HCT116 (cell line): ENCODE data around the gene TSPAN2. TPM values are rescaled to one million over a fixed set of nuclear protein-coding genes. Genes with fewer than 3 reads are reported as not detected.

Experiments used
- ATAC-seq: fragments of 200-7000 bp; cut with Tn5 transposase; 2 replicates; pipeline ENCODE4 v1.9.1; 2020; ENCODE audit warnings: mild to moderate bottlenecking, moderate library complexity
- BruUV-seq: library from RNA; stranded (reverse); fragments of 400-500 nt; replicated peaks from 2 replicates; lab custom pipeline; 2021; lab: Mats Ljungman, UMichigan
- CTCF ChIA-PET: fragments of 300-600 bp; sonication (Branson Sonifier 250); formaldehyde crosslinking; loops from one replicate; lab custom pipeline; 2021; ENCODE audit warnings: antibody characterized with exemption; lab: Charles Lee
- POLR2A ChIA-PET: fragments of 300-600, 350-600 bp; sonication (Branson Sonifier 250); formaldehyde crosslinking; loops from one replicate; lab custom pipeline; 2021; ENCODE audit warnings: antibody characterized with exemption; lab: Charles Lee
- RAD21 ChIA-PET, 2 experiments: fragments of 300-600 bp; sonication (Branson Sonifier 250); formaldehyde crosslinking; loops; one replicate each; lab custom pipeline; 2023; ENCODE audit warnings: low total read pairs in 2 of 2; ENCODE audit not compliant: uncharacterized antibody in 2 of 2, unreplicated experiment in 2 of 2, low non-redundant PET in 1 of 2; lab: Charles Lee
- DNase-seq: peaks from one replicate; pipeline ENCODE4 v3.0.0-alpha.2; 2010; ENCODE audit warnings: low read depth, low spot score
- H2AFZ ChIP-seq: fragments of 200-600 bp; shearing (Covaris generic), sonication (generic); 2 replicates; pipeline ENCODE4 v1.6.1; 2017; ENCODE audit warnings: low read depth, mixed run types, mixed read lengths, antibody characterized with exemption, low read length; ENCODE audit not compliant: poor library complexity, severe bottlenecking
- H3K27ac ChIP-seq: 2 replicates; pipeline ENCODE4 v1.5.1; 2012; ENCODE audit warnings: low read depth, low read length
- H3K27me3 ChIP-seq: fragments of 200-600 bp; sonication (generic); 2 replicates; pipeline ENCODE4 v1.6.1; 2016; ENCODE audit warnings: mixed run types, low read length, mixed read lengths; ENCODE audit not compliant: insufficient read depth
- H3K36me3 ChIP-seq, 2 experiments: fragments of 200-500 bp in 1 of 2; fragments of 200-600 bp in 1 of 2; sonication (Bioruptor generic) in 1 of 2; sonication (generic) in 1 of 2; 2 replicates each; pipeline versions ENCODE4 v1.5.1 to v1.6.1; 2014 to 2016; ENCODE audit warnings: low read length in 2 of 2, inconsistent platforms in 1 of 2, mixed read lengths in 1 of 2, mixed run types in 1 of 2; ENCODE audit not compliant: insufficient read depth in 2 of 2, control insufficient read depth in 1 of 2
- H3K4me1 ChIP-seq, 2 experiments: fragments of 200-600 bp in 1 of 2; sonication (generic) in 1 of 2; 2 replicates each; pipeline versions ENCODE4 v1.5.1 to v1.6.1; 2012 to 2017; ENCODE audit warnings: low read length in 2 of 2, inconsistent platforms in 1 of 2, mild to moderate bottlenecking in 1 of 2, mixed read lengths in 1 of 2, mixed run types in 1 of 2, moderate library complexity in 1 of 2; ENCODE audit not compliant: insufficient read depth in 2 of 2, control insufficient read depth in 1 of 2
- H3K4me2 ChIP-seq: fragments of 200-600 bp; sonication (generic); 2 replicates; pipeline ENCODE4 v1.6.1; 2017; ENCODE audit warnings: mixed run types, low read length, mixed read lengths
- H3K4me3 ChIP-seq, 2 experiments: fragments of 200-600 bp in 1 of 2; sonication (generic) in 1 of 2; replicated peaks in 1 of 2; 2 replicates each; pipeline ENCODE4 v1.5.1; 2011 to 2016; ENCODE audit warnings: low read length in 2 of 2, control low read depth in 1 of 2, low read depth in 1 of 2, mild to moderate bottlenecking in 1 of 2, mixed read lengths in 1 of 2, mixed run types in 1 of 2
- H3K79me2 ChIP-seq: fragments of 200-600 bp; sonication (generic); 2 replicates; pipeline ENCODE4 v1.6.1; 2017; ENCODE audit warnings: mild to moderate bottlenecking, mixed run types, low read length, moderate library complexity, mixed read lengths; ENCODE audit not compliant: insufficient read depth
- H3K9ac ChIP-seq: fragments of 200-600 bp; sonication (generic); 2 replicates; pipeline ENCODE4 v1.6.1; 2016; ENCODE audit warnings: low read length, mixed read lengths
- H3K9me2 ChIP-seq: fragments of 200-600 bp; sonication (generic), shearing (Covaris generic); 2 replicates; pipeline ENCODE4 v1.6.1; 2017; ENCODE audit warnings: mixed run types, mild to moderate bottlenecking, moderate library complexity; ENCODE audit not compliant: insufficient read depth
- H3K9me3 ChIP-seq, 2 experiments: fragments of 200-500 bp in 1 of 2; fragments of 200-600 bp in 1 of 2; sonication (Bioruptor generic) in 1 of 2; sonication (generic) in 1 of 2; 2 replicates each; pipeline ENCODE4 v1.6.1; 2014 to 2017; ENCODE audit warnings: low read length in 2 of 2, mixed read lengths in 2 of 2, inconsistent platforms in 1 of 2, low read depth in 1 of 2, mild to moderate bottlenecking in 1 of 2, mixed run types in 1 of 2, moderate library complexity in 1 of 2; ENCODE audit not compliant: control insufficient read depth in 1 of 2, insufficient read depth in 1 of 2
- H4K20me1 ChIP-seq: fragments of 200-600 bp; sonication (generic), shearing (Covaris generic); 2 replicates; pipeline ENCODE4 v1.6.1; 2017; ENCODE audit warnings: mixed run types, mild to moderate bottlenecking, moderate library complexity; ENCODE audit not compliant: insufficient read depth
- ATF3 ChIP-seq: IDR thresholded peaks from 2 replicates; pipeline ENCODE4 v1.6.1; 2012
- CBX3 ChIP-seq: IDR thresholded peaks from 2 replicates; pipeline ENCODE4 v1.6.1; 2012; ENCODE audit warnings: low read depth
- CEBPB ChIP-seq: IDR thresholded peaks from 2 replicates; pipeline ENCODE4 v1.6.1; 2012; ENCODE audit warnings: low read depth
- EGR1 ChIP-seq: IDR thresholded peaks from 2 replicates; pipeline ENCODE4 v1.6.1; 2012; ENCODE audit warnings: low read depth
- EZH2 ChIP-seq: fragments of 200-600 bp; sonication (generic); IDR thresholded peaks from 2 replicates; pipeline ENCODE4 v1.6.1; 2017; ENCODE audit warnings: antibody characterized with exemption, mixed run types
- EZH2phosphoT487 ChIP-seq: fragments of 200-600 bp; IDR thresholded peaks from 2 replicates; pipeline ENCODE4 v1.6.1; 2018; ENCODE audit warnings: antibody characterized with exemption, borderline replicate concordance
- FOSL1 ChIP-seq: IDR thresholded peaks from 2 replicates; pipeline ENCODE4 v1.6.1; 2012; ENCODE audit warnings: low read depth
- JUND ChIP-seq: IDR thresholded peaks from 2 replicates; pipeline ENCODE4 v1.6.1; 2012
- MAX ChIP-seq: IDR thresholded peaks from 2 replicates; pipeline ENCODE4 v1.6.1; 2012
- POLR2AphosphoS5 ChIP-seq: IDR thresholded peaks from 2 replicates; pipeline ENCODE4 v1.6.1; 2011; ENCODE audit warnings: mild to moderate bottlenecking, low read depth, low read length, moderate library complexity
- RAD21 ChIP-seq: IDR thresholded peaks from 2 replicates; pipeline ENCODE4 v1.6.1; 2012; ENCODE audit warnings: low read depth, mild to moderate bottlenecking
- SIN3A ChIP-seq: IDR thresholded peaks from 2 replicates; pipeline ENCODE4 v1.6.1; 2012; ENCODE audit warnings: low read depth
- SP1 ChIP-seq: IDR thresholded peaks from 2 replicates; pipeline ENCODE4 v1.6.1; 2012; ENCODE audit warnings: low read depth
- SRF ChIP-seq: IDR thresholded peaks from 2 replicates; pipeline ENCODE4 v1.6.1; 2012; ENCODE audit warnings: low read depth
- YY1 ChIP-seq: IDR thresholded peaks from 2 replicates; pipeline ENCODE4 v1.6.1; 2011; ENCODE audit warnings: low read length, low read depth, moderate library complexity, mild to moderate bottlenecking; ENCODE audit not compliant: insufficient replicate concordance; ENCODE audit errors: extremely low read depth
- ZBTB33 ChIP-seq: IDR thresholded peaks from 2 replicates; pipeline ENCODE4 v1.6.1; 2011; ENCODE audit warnings: mild to moderate bottlenecking, low read length, moderate library complexity; ENCODE audit not compliant: insufficient replicate concordance; ENCODE audit errors: extremely low read depth
- ZFX ChIP-seq: fragments of 450-650 bp; IDR thresholded peaks from 2 replicates; pipeline ENCODE4 v1.6.1; 2017
- ZNF274 ChIP-seq: fragments of 200-500 bp; sonication (Bioruptor generic); IDR thresholded peaks from 2 replicates; pipeline ENCODE4 v1.6.1; 2014; ENCODE audit warnings: mild to moderate bottlenecking, low read depth, low read length, inconsistent platforms
- intact Hi-C: fragments of 100-400 bp; cut with micrococcal nuclease; formaldehyde crosslinking; loops from 2 replicates; pipeline ENCODE4 v1.10.0; 2022
- total RNA-seq: library from RNA; stranded (reverse); gene quantifications from one replicate; pipeline ENCODE4 v1.2.1, GENCODE V29; 2021; ENCODE audit not compliant: unreplicated experiment

The TSPAN2 gene
- total RNA-seq, 1 experiment from 2014 or later: 0.98 TPM

- no peak for TF ChIP-seq EZH2phosphoT487
- no peak for TF ChIP-seq MAX
- TF ChIP-seq ATF3: no peak
- TF ChIP-seq ZFX: no peak
- no peak for TF ChIP-seq EGR1
- no peak for TF ChIP-seq ZBTB33
- no peak for TF ChIP-seq CBX3
- no peak for TF ChIP-seq CEBPB
Observed at GRCh38 chr1:115129071-115129640, 39.9 kb upstream of the TSPAN2 start (continued).

- H2AFZ ChIP-seq: no peak overlapping the region
- ChIA-PET POLR2A (no interaction called here), CTCF (no interaction called here), RAD21 (no interaction called here)
- no peaks in the 10 kb centered on the region for H3K9me3 ChIP-seq
- TF ChIP-seq ZBTB33: no peak
- no peak for TF ChIP-seq EGR1
- TF ChIP-seq JUND: no peak
- TF ChIP-seq SIN3A: no peak
- TF ChIP-seq FOSL1: no peak
- TF ChIP-seq SRF: no peak
- no peak for TF ChIP-seq SP1
- no peak for TF ChIP-seq ZNF274
- TF ChIP-seq ATF3: no peak
- no peak for TF ChIP-seq EZH2phosphoT487
- no peak for TF ChIP-seq CEBPB
- TF ChIP-seq POLR2AphosphoS5: no peak
- TF ChIP-seq EZH2: no peak
- no peak for TF ChIP-seq RAD21
- no peak for TF ChIP-seq MAX
- TF ChIP-seq YY1: no peak
- H3K36me3 ChIP-seq: no peaks in the 10 kb centered on the region
- H3K4me3 ChIP-seq: no peak overlapping the region
- DNase-seq (no peak), ATAC-seq (no peak)
- no TSS peak for BruUV-seq
- H3K4me1 ChIP-seq: no peaks in the 10 kb centered on the region
- no peaks in the 10 kb centered on the region for H3K79me2 ChIP-seq
- no peak overlapping the region for H3K27ac ChIP-seq
- no peaks in the 10 kb centered on the region for H4K20me1 ChIP-seq
- H3K9ac ChIP-seq: no peak overlapping the region
- H3K9me2 ChIP-seq: no peaks in the 10 kb centered on the region
- intact Hi-C loops: no loop called here
- no peaks in the 10 kb centered on the region for H3K27me3 ChIP-seq
- no peak overlapping the region for H3K4me2 ChIP-seq
Observed at GRCh38 chr1:115127539-115127938, 38.2 kb upstream of the TSPAN2 start.
